SIG-M5 treated with dmso at 0.1 percent for 504 hours (cell line): Measurements from ENCODE around the gene SLC30A4.
A peak's percentile ranks its signal among the peaks of the same experiment; 100 is the strongest.
"Not testable (repeated sequence)": the region's sequence is repeated elsewhere in the genome, so short reads cannot be mapped to it uniquely, and the experiment has no call there.

Experiments
- DNase-seq: peaks from one replicate; lab custom pipeline; 2025; ENCODE audit not compliant: unreplicated experiment; lab: John Stamatoyannopoulos, UW

SLC30A4 gene

DNA sequence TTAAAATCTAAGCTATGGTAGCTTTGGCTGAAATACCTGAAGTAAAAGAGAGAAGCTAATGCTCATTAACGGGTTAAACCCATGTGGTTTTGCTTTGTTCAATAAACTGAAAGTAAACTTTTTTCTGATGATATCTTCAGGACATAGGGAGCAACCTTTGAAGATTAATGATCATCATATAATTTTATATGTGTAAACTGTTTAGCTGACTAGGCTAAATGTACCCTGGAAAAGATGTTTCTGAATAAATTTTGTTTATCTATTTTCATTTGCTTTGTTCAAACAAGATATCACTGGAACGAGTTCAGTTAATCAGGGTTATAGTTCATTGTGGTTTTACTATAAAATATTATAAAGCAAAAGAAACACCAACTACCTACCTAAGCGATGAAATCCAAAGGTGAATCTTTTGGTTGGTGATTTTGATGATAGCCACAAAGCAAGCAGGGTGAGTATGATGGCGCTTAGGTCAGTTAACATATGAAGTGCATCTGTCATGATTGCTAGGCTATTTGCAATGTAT lies 11.7 kb downstream of the SLC30A4 start:
- no peak for DNase-seq

DNA sequence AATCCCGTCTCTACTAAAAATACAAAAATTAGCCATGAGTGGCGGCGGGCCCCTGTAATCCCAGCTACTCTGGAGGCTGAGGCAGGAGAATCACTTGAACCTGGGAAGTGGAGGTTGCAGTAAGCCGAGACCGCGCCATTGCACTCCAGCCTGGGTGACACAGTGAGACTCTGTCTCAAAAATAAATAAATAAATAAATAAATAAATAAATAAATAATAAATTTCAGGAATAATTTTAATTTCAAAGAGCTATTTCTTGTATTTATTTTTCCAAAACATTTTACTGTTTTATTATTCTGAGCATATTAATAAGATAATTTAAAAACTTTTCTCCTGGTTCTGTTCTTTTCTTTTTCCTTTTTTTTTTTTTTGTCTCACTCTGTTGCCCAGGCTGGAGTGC lies 15.4 kb downstream of the SLC30A4 start:
- DNase-seq, result not testable (repeated sequence)

DNA sequence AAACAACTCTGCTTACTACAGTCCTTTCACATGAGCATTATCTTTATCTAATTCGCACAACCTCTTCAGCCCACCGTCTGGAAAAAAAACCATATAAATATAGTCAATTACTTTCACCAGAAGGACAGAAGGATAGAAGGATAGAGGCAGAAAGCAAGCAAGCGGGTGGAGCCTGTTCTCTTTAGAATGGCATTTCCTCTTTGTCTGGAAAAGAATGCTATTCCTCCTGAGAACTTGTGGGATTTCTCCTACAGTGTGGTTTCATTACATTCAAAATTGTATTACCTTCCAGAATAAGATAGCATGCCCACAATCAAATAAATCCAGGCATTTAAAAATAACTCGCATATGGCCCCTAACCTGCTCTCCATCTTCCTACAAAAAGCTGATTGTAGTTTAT lies 23.1 kb downstream of the SLC30A4 start:
- DNase-seq, result no peak

DNA sequence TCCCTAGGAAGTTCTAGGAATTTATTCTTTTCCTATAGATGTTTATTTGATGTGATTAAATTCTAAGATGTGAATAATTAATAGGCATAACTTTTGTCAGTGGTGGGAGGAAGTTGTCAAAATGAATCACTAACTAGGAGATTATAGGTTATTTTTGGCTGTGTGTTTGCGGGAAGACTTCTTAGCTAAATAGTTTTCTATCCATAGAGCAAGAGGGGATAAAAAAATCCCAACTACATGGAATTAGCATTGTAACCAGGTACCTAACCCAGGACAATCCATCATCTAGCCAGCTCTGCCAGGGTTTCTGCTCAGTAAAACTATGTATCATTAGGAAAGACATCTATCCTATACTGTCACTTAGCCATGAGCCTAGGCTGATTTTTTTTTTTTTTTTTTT lies 23.9 kb downstream of the SLC30A4 start:
- DNase-seq, result no peak

DNA sequence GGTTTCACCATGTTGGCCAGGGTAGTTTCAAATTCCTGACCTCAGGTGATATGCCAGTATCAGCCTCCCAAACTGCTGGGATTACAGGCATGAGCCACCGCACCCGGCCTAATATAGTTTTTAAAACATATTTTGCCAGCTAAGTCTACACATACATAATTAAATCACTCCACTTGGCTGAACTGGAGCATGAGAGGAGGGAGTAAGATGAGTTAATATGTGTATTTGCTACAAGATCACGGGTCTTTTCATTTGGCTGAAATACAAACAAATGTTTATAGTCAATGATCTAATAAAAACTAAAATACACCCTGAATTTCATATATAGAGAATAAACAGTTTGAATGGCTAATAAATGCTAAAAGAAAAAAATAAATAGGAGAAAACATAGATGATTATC lies 25.3 kb downstream of the SLC30A4 start:
- DNase-seq, result no peak

DNA sequence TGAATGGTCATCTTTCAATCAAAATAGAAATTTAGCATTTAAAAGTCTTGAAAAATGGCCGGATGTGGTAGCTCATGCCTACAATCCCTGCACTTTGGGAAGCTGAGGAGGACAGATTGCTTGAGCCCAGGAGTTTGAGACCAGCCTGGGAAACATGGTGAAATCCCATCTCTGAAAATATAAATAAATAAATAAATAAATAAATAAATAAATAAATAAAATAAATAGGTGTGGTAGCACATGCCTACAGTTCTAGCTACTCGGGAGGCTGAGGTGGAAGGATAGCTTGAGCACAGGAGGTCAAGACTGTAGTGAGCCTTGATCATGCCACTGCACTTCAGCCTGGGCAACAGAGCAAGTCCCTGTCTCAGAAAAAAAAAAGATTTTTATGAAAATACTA lies 25.9 kb downstream of the SLC30A4 start:
- DNase-seq, result no peak

DNA sequence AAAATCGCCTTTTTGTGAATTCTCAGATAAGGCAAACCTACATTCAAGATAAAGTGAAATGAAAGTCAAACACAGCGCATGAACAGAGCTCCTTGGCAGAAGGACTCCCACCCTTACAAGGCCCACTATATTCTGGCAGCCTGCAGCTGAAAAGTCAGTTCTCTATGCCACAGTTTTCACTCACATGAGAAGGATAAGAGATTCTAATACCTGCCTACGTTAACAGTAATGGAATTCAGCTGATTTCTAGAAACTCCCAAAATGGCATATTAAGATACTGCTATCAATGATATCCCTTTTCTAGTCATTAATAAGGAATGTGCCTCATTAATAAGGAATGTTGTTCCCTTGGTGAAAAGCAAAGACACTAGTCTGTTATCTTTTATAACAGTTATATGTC lies 27.0 kb downstream of the SLC30A4 start:
- no peak for DNase-seq

DNA sequence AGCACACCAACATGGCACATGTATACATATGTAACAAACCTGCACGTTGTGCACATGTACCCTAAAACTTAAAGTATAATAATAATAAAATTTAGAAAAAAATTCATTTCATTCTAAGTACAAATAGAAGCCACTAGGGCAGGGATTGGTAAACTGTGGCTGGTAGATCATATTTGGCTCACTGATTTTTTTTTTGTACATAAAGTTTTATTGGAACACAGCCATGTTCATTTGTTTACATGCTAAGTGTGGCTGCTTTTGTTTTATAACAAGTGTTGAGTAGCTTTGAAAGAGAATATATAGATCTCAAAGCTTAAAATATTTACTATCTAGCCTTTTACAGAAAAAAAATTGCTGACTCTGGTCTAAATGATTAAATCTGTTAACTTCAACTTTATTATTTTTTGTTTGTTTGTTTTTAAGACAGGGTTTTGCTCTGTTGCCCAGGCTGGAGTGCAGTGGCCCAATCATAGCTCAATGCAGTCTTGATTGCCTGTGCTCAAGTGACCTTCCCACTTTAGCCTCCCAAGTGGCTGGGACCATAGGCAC lies 32.8 kb downstream of the SLC30A4 start:
- no peak for DNase-seq

DNA sequence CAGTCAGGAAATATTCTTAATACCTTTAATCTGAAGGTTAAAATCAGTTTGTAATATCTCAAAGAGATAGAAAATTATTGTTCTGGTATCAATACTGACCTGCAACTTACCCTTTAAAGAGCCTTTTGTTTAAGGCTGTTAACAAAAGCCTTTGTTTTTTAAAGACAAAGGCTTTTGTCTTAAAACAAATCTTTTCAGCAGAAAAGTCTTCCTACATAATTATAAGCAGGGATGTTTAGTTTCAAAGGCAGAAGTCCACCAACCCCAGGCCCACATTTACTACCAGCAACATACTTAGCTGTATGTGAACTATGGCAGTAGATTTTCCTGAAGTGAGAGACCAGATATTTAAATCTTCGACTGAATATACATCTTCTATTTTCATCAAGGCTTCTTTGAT lies 36.2 kb downstream of the SLC30A4 start:
- no peak for DNase-seq

DNA sequence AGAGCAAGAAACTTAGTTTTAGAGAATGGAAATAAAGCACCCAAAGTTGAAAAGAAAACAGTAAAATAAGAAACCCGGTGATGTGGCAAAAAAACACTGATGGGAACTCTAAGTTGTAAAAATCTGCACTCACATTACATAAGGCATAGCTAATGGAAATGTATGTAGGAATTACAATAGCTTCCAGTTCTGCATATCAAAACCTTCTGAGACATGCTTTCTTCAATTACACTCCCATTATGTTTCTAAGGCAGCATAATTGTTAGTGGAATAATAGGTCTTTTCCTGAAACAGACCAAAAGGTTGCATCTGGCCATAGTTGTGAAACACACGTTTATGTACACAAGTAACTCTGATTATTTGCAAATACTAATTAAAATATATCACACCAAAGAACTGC lies 41.4 kb downstream of the SLC30A4 start:
- no peak for DNase-seq

DNA sequence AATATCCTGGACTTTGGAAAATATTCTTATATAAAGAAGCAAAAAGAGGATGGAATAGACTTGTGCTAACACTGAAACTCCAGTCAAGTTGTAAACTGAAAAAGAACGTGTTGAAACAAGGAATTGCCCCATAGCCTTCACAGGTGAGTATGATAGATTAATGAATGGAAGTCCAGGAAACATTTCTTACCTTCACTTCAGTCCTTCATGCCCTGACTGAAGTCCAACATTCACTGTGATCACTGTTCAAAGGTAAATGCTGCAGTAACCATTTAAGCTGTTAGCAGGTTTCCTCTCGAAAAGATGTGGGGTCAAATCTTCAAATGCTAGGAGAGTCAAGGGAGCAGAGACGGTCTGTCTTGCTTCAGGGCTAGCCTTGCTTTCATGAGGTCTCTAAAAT lies 46.1 kb downstream of the SLC30A4 start:
- no peak for DNase-seq

DNA sequence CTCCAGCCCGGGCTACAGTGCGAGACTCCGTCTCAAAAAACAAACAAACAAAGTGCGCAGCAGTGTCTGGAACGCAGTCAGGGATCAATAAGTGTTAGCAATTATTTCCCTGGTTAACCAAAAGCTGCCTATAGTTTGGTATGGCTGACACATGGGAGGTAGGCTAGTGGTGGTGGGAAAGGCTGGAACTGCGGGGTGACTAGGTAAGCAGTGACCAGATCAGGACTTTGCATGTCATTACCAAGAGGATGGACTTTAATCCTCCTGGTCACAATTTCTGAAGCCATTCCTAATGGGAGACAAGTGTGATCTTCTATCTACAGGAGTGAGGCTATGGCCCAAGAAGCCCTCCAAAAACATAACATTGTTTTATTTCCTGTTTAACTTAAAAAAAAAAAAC lies 47.8 kb downstream of the SLC30A4 start:
- no peak for DNase-seq

DNA sequence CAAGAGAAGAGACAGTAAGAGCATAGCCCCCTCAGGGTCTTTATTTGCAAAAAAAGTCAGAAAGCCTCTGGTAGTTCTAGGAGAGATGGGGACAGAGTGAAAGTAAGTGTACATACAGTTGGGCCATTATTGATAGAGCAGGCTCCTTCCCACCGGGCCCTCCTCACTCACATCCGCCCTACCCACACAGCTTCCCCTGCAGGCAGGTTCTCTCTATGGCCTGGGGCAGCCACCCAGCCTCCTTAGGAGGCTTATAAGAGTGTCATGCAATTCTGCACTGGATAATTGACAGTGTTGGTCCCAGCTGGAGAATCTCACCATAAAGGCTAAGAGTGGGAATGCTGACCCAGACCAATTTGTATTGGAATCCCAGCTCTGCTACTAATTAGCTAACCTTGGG lies 49.5 kb downstream of the SLC30A4 start:
- no peak for DNase-seq

DNA sequence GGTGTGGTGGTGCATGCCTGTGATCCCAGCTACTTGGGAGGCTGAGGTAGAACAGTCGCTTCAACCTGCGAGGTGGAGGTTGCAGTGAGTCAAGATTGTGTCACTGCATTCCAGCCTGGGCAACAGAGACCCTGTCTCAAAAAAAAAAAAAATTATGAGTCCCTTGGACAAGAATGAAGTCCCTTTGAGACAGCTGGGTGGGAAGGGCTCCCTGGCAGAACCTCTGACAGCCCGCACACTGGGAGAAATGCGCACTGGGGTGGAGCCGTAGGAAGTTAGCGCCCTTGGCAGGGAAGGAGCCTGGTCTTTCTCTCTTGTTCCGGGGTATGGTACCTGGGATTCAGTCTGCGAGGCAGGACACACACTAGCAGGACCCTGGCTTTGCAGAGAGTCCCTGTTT lies 51.4 kb downstream of the SLC30A4 start:
- no peak for DNase-seq

DNA sequence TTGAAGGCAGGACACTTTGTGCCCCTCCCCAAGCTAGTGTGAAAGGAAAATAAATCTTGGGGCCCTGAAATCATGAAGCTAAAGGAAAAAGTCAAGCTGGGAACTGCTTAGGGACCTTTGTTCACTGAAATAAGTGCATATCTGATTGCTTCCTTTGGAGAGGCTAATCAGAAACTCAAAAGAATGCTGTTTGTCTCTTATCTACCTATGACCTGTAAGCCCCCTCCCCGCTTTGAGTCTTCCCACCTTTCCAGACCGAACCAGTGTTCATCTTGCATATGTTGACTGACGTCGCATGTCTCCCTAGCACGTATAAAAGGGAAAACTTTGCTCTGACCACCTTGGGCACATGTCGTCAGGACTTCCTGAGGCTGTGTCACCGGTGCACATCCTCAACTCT lies 53.1 kb downstream of the SLC30A4 start:
- no peak for DNase-seq

DNA sequence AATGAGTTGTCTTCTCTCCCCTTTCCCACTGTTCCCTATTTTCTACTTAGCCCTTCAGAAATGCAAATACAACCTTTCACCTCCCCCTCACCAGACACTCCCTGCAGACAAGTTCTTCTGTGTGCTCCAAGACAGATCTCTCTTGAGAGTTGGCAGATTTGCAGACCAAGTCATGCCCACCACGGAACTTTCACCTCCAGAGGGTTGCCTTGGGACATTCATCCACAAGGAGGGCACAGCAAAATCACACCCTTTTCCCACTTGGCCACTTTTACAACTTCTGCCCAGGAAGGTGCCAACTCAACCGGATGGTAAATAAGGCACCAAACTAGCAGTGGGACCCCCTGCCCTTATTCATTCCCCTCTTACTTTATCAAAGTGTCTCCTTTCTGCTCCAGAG lies 53.5 kb downstream of the SLC30A4 start:
- DNase-seq, result no peak

DNA sequence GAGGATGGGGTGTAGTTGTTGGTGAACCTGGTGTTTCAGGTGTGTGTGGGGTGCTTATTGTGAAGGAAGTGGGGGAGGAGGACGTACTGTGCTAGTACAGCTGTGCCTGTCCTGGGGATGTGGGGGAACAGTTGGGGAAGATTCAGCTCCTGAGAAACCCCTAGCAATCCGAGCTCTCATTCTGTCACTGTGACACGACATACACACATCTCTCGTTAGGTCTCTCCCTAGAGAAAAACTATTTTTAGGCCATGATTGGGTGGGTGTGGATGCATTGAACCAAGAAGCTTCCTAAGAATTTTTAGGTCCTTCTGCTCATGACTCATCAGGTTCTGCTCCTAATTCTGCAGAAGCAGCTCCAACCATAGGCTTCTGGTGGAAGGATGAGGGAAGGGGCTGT lies 54.3 kb downstream of the SLC30A4 start:
- DNase-seq, result no peak

DNA sequence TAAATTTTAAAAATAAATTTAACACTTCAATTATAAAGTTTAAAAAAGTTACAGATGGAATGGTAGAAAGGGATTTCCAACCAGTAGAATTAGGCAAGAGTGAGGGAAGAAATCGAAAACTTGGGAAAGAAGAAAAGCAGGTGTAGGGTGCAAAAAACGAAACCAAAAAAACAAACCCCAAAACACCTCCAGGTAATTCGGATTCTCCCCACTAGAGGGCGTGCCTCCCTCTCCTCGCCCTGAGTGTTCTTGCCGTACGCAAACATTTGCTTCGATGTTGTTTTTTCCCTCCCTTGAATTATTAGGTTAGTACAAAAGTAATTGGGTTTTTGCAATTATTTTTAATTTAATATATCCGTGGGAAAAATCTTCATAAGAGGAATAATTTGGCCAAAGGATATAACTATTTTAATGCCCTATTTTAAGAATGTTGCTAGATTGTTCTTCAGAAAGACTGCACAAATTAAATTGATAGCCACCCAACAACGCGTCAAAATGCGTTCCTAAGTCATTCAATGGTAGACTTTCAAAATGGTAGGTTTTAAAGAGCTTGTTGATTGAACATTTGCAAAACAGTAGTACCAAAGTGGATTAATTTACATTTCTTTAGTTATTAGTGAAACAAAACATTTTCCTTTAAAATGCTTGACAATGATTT lies 63.7 kb downstream of the SLC30A4 start:
- DNase-seq, result peak; percentile 53

DNA sequence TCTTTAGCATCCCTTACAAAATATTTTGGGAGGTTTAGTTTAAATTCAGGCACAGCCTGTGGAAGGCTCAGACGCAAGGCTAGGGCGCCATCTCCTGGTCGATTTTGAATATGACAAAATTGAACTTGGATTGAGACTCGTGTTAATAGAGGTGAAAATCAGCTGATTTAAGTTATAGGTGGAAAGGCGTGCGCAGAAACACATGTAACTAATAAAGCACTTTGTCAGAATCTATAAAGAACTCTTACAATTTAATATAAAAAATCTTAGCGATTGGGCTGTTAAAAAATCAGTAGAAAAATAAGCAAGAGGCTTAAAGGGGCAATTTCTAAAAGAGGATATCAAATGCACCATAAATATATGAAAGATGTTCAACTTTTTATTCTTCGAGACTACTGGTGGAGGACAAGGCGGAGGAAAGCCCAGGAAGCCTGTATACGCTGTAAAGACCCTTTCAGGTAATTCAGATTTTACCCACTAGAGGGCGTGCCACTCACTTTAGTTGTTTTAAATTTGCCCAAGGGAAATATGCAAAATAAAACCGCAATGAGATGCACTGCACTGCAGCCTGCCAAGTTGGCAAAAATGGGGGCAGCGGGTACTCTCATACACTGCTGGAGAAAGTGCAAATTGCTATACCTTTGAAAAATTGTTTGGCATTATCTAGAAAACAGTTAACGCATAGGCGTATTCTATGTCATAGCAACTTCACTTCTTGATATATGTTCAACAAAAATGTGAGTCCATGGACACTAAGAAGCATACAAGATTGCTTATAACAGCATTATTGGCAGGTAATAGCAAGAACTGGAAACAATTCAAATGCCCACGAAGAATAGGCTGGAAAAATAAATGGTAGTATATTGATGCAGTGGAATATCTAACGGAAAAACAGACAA lies 64.7 kb downstream of the SLC30A4 start:
- peak; percentile 55 for DNase-seq

DNA sequence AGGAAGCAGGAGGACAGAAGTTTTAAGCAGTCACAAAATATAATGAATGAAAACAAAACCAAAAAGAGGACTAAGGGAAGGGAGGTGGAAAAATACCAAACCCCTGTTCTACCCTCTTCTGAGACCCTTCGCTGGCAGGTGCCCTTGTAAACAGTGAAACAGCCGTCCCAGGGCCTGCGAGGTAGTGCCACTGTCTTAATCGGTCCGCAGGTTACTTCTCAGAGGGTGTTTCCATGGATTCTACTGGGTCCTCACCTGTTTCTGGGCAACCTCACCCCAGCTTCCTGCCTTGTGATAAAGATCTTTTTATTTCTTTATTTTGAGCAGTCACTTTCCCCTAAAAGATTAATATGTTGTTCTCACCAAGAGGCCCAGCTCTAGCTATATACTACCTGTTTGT lies 65.3 kb downstream of the SLC30A4 start:
- DNase-seq, result no peak

DNA sequence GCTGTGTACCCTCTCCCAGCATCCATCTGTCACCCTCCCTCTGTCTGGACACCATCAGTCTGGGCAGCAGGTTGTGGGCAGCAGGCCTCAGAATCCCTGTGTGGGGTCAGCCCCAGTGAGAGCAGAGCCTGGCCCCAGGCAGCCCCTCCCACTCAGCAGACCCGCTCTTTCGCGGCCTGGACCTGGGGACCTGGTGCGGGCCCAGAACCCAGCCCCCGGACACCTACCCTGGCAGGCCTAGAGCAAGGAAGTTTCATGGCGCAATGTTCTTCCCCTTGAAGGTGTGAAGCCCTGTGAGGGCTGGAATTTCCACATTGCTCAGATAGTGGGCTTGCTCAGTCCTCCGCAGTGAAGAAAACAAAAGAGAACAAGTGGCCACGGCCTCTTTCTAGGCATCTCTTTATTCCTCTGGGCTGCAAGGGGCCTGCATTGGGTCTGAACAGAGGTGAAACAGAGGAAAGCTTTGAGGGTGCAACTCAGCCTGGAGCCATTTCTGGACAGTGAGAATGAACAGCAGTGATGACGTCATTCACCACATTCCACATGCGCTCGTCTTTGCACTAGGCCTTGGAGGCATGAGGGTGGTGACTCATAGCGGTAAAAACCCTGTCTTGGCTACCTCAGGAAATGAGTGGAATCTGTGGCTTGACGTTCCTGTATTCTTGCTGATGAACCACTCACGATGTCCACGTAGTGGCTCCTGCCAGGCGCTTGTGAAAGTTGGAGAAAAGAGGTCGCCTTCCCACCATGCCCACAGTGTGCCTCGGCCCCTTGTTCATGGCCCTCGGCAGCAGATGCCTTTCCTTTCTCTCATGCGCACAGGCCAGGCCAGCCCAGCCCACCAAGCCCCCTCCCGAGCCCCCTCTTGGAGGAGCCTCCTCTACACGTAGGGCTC lies 66.1 kb downstream of the SLC30A4 start:
- DNase-seq, result peak; percentile 88
